SK-N-SH treated with all-trans-retinoic acid at 6 μM for 48 hours (cell line): ENCODE data around the gene SLC6A7.

Source experiments
- ATAC-seq: fragments of 200-7000 bp; cut with Tn5 transposase; 3 replicates; pipeline ENCODE4 v1.9.1; 2020; ENCODE audit warnings: mild to moderate bottlenecking, moderate library complexity
- BACH2 ChIP-seq: fragments of 250-450 bp; sonication (Bioruptor Pico); IDR thresholded peaks from 2 replicates; pipeline ENCODE4 v1.9.0; 2021; ENCODE audit warnings: mild to moderate bottlenecking, borderline replicate concordance
- CREB5 ChIP-seq: fragments of 250-450 bp; sonication (Bioruptor Pico); IDR thresholded peaks from 2 replicates; pipeline ENCODE4 v1.5.1; 2020; ENCODE audit warnings: low read depth, mild to moderate bottlenecking, moderate library complexity
- CSDC2 ChIP-seq: fragments of 250-450 bp; sonication (Bioruptor Pico); IDR thresholded peaks from 2 replicates; pipeline ENCODE4 v1.5.0; 2020; ENCODE audit warnings: mild to moderate bottlenecking, moderate library complexity
- CSRNP3 ChIP-seq: fragments of 250-450 bp; sonication (Bioruptor Pico); IDR thresholded peaks from 2 replicates; pipeline ENCODE4 v1.5.1; 2021; ENCODE audit warnings: mild to moderate bottlenecking, moderate library complexity
- ESRRG ChIP-seq: fragments of 250-450 bp; sonication (Bioruptor Pico); IDR thresholded peaks from 2 replicates; pipeline ENCODE4 v1.6.1; 2021; ENCODE audit warnings: mild to moderate bottlenecking
- GLIS3 ChIP-seq: fragments of 250-450 bp; sonication (Bioruptor Pico); IDR thresholded peaks from 2 replicates; pipeline ENCODE4 v1.5.0; 2020; ENCODE audit warnings: mild to moderate bottlenecking, moderate library complexity
- ISL1 ChIP-seq: fragments of 250-450 bp; sonication (Bioruptor Pico); IDR thresholded peaks from 2 replicates; pipeline ENCODE4 v2.1.2; 2022; ENCODE audit warnings: mild to moderate bottlenecking, moderate library complexity
- OSR1 ChIP-seq: fragments of 250-450 bp; sonication (Bioruptor Pico); IDR thresholded peaks from 2 replicates; pipeline ENCODE4 v1.8.0; 2022; ENCODE audit warnings: moderate library complexity, mild to moderate bottlenecking, inconsistent platforms
- PATZ1 ChIP-seq: fragments of 250-450 bp; sonication (Bioruptor Pico); IDR thresholded peaks from 2 replicates; pipeline ENCODE4 v1.8.0; 2020; ENCODE audit warnings: mild to moderate bottlenecking, moderate library complexity, borderline replicate concordance
- POU6F1 ChIP-seq: fragments of 250-450 bp; sonication (Bioruptor Pico); IDR thresholded peaks from 2 replicates; pipeline ENCODE4 v1.8.0; 2021; ENCODE audit warnings: low read depth, mild to moderate bottlenecking, moderate library complexity, borderline replicate concordance
- PPARA ChIP-seq: fragments of 250-450 bp; sonication (Bioruptor Pico); IDR thresholded peaks from 2 replicates; pipeline ENCODE4 v1.5.0; 2020; ENCODE audit warnings: mild to moderate bottlenecking, borderline replicate concordance
- RARB ChIP-seq: fragments of 250-450 bp; sonication (Bioruptor Pico); IDR thresholded peaks from 2 replicates; pipeline ENCODE4 v1.8.0; 2021; ENCODE audit warnings: mild to moderate bottlenecking, moderate library complexity
- SNAI2 ChIP-seq: fragments of 250-450 bp; sonication (Bioruptor Pico); IDR thresholded peaks from 2 replicates; pipeline ENCODE4 v1.5.0; 2020; ENCODE audit warnings: mild to moderate bottlenecking, moderate library complexity
- TCF4 ChIP-seq: fragments of 250-450 bp; sonication (Bioruptor Pico); IDR thresholded peaks from 2 replicates; pipeline ENCODE4 v1.8.0; 2021; ENCODE audit warnings: mild to moderate bottlenecking, moderate library complexity, borderline replicate concordance
- TOX ChIP-seq: fragments of 250-450 bp; sonication (Bioruptor Pico); IDR thresholded peaks from 2 replicates; pipeline ENCODE4 v1.8.0; 2021; ENCODE audit warnings: mild to moderate bottlenecking, moderate library complexity, borderline replicate concordance
- TSHZ2 ChIP-seq: fragments of 250-450 bp; sonication (Bioruptor Pico); IDR thresholded peaks from 2 replicates; pipeline ENCODE4 v1.5.0; 2020; ENCODE audit warnings: mild to moderate bottlenecking, moderate library complexity
- ZC3H10 ChIP-seq: fragments of 250-450 bp; sonication (Bioruptor Pico); IDR thresholded peaks from 2 replicates; pipeline ENCODE4 v1.5.1; 2021; ENCODE audit warnings: mild to moderate bottlenecking, moderate library complexity
- ZFP30 ChIP-seq: fragments of 450-650 bp; formaldehyde crosslinking; IDR thresholded peaks from 2 replicates; pipeline ENCODE4 v1.5.0; 2022; ENCODE audit warnings: mild to moderate bottlenecking, moderate library complexity
- ZNF565 ChIP-seq: fragments of 450-650 bp; formaldehyde crosslinking; conservative IDR thresholded peaks from 2 replicates; pipeline ENCODE4 v1.5.0; 2020; ENCODE audit warnings: low read depth, mild to moderate bottlenecking, moderate library complexity
- ZNF70 ChIP-seq: fragments of 450-650 bp; formaldehyde crosslinking; IDR thresholded peaks from 2 replicates; pipeline ENCODE4 v1.5.0; 2020; ENCODE audit warnings: mild to moderate bottlenecking, moderate library complexity
- ZNF8 ChIP-seq: fragments of 450-650 bp; formaldehyde crosslinking; IDR thresholded peaks from 2 replicates; pipeline ENCODE4 v1.5.0; 2020; ENCODE audit warnings: mild to moderate bottlenecking, moderate library complexity

The SLC6A7 gene

GRCh38 chr5:150217873-150218692 is 28.2 kb downstream of the SLC6A7 start:
- TF ChIP-seq BACH2 (CRISPR knock-in tag): no peak
- TF ChIP-seq CSDC2 (CRISPR knock-in tag): no peak
- no peak for TF ChIP-seq ZNF8
- TF ChIP-seq RARB (CRISPR knock-in tag): no peak
- TF ChIP-seq CREB5 (CRISPR knock-in tag): no peak
- no peak for TF ChIP-seq ZNF70 (CRISPR knock-in tag)
- no peak for TF ChIP-seq GLIS3 (CRISPR knock-in tag)
- no peak for TF ChIP-seq TCF4 (CRISPR knock-in tag)
- no peak for TF ChIP-seq PPARA (CRISPR knock-in tag)
- no peak for TF ChIP-seq PATZ1 (CRISPR knock-in tag)
- TF ChIP-seq ISL1: no peak
- TF ChIP-seq CSRNP3: no peak
- no peak for TF ChIP-seq POU6F1 (CRISPR knock-in tag)
- no peak for TF ChIP-seq SNAI2 (CRISPR knock-in tag)
- TF ChIP-seq OSR1: no peak
- ATAC-seq: peak; percentile 98

- no peak for ATAC-seq
- TF ChIP-seq ISL1 (no peak), GLIS3 (CRISPR knock-in tag) (no peak), POU6F1 (CRISPR knock-in tag) (no peak), TOX (CRISPR knock-in tag) (no peak), ZFP30 (CRISPR knock-in tag) (no peak), TCF4 (CRISPR knock-in tag) (no peak), CSRNP3 (no peak), ZNF565 (no peak), PPARA (CRISPR knock-in tag) (no peak), TSHZ2 (CRISPR knock-in tag) (no peak), ESRRG (CRISPR knock-in tag) (no peak), ZC3H10 (CRISPR knock-in tag) (no peak), ZNF8 (no peak), ZNF70 (CRISPR knock-in tag) (no peak), BACH2 (CRISPR knock-in tag) (no peak), PATZ1 (CRISPR knock-in tag) (no peak), CREB5 (CRISPR knock-in tag) (no peak)
- TF ChIP-seq, all 23 proteins: peak for 0
These were observed 28.8 kb downstream of the SLC6A7 start for GRCh38 chr5:150218693-150219035.
